Fibroblast of lung (primary cell): ENCODE measurements around the gene TRPM3. TPM values are rescaled to one million over a fixed set of nuclear protein-coding genes. Genes with fewer than 3 reads are reported as not detected.

Source experiments
- DNase-seq, 2 donors: peaks; one replicate each; pipeline versions ENCODE4 v3.0.0 to v3.0.0-alpha.2; 2010; ENCODE audit warnings: low read depth in 2 of 2
- H2AFZ ChIP-seq: 2 replicates; pipeline ENCODE4 v1.5.1; 2012; ENCODE audit warnings: low read length, control low read depth, inconsistent platforms
- H3K27ac ChIP-seq: 2 replicates; pipeline ENCODE4 v1.5.1; 2011; ENCODE audit warnings: low read length, control low read depth; ENCODE audit not compliant: insufficient read depth
- H3K27me3 ChIP-seq: 2 replicates; pipeline ENCODE4 v1.5.1; 2011; ENCODE audit warnings: mild to moderate bottlenecking, low read length; ENCODE audit not compliant: control insufficient read depth, insufficient read depth
- H3K36me3 ChIP-seq: 2 replicates; pipeline ENCODE4 v1.5.1; 2011; ENCODE audit warnings: low read length; ENCODE audit not compliant: control insufficient read depth, insufficient read depth
- H3K4me1 ChIP-seq: 2 replicates; pipeline ENCODE4 v1.5.1; 2011; ENCODE audit warnings: low read length; ENCODE audit not compliant: control insufficient read depth, insufficient read depth; ENCODE audit errors: extremely low read depth
- H3K4me2 ChIP-seq: 2 replicates; pipeline ENCODE4 v1.5.1; 2011; ENCODE audit warnings: low read length, control low read depth; ENCODE audit not compliant: insufficient read depth; ENCODE audit errors: extremely low read depth
- H3K4me3 ChIP-seq, 4 experiments: fragments of 200-600 bp in 1 of 4; sonication (generic) in 1 of 4; replicated peaks in 1 of 4; 2 replicates each; pipeline ENCODE4 v1.5.1; 2011 to 2016; ENCODE audit warnings: low read length in 4 of 4, low read depth in 3 of 4, mild to moderate bottlenecking in 3 of 4, control low read depth in 2 of 4, inconsistent platforms in 1 of 4, mixed read lengths in 1 of 4; ENCODE audit not compliant: insufficient read depth in 1 of 4; ENCODE audit errors: control extremely low read depth in 1 of 4
- H3K79me2 ChIP-seq: 2 replicates; pipeline ENCODE4 v1.5.1; 2012; ENCODE audit warnings: mild to moderate bottlenecking, low read length, inconsistent platforms; ENCODE audit not compliant: control insufficient read depth, insufficient read depth
- H3K9ac ChIP-seq: 2 replicates; pipeline ENCODE4 v1.5.1; 2011; ENCODE audit warnings: mild to moderate bottlenecking, low read length, control low read depth; ENCODE audit not compliant: insufficient read depth
- H3K9me3 ChIP-seq: 2 replicates; pipeline ENCODE4 v1.5.1; 2012; ENCODE audit warnings: low read depth, low read length; ENCODE audit not compliant: control insufficient read depth, insufficient read depth
- H4K20me1 ChIP-seq: 2 replicates; pipeline ENCODE4 v1.5.1; 2011; ENCODE audit warnings: low read length; ENCODE audit not compliant: control insufficient read depth, insufficient read depth; ENCODE audit errors: extremely low read depth
- CTCF ChIP-seq, 2 donors: IDR thresholded peaks in 1 of 2; conservative IDR thresholded peaks in 1 of 2; 1 replicate in 1 of 2; 2 replicates in 1 of 2; pipeline ENCODE4 v1.5.1; 2011 to 2012; ENCODE audit warnings: low read length in 2 of 2, control low read depth in 1 of 2, inconsistent platforms in 1 of 2, low read depth in 1 of 2, mild to moderate bottlenecking in 1 of 2
- EZH2 ChIP-seq: IDR thresholded peaks from 2 replicates; pipeline ENCODE4 v1.5.1; 2012; ENCODE audit warnings: low read length, control low read depth, mild to moderate bottlenecking; ENCODE audit errors: missing control alignments
- polyA plus RNA-seq, 2 donors: library from polyadenylated mRNA; depleted of rRNA in 1 of 2; stranded (reverse) in 1 of 2; unstranded in 1 of 2; fragments of >200 nt; gene quantifications; 2 replicates each; pipeline ENCODE4 v1.2.1, GENCODE V29; 2011 to 2012; ENCODE audit warnings: missing spikeins in 1 of 2
- total RNA-seq: library from RNA; depleted of rRNA; stranded (reverse); fragments of >200 nt; gene quantifications from 2 replicates; pipeline ENCODE4 v1.2.1, GENCODE V29; 2014

Gene TRPM3
- total and polyA plus RNA-seq, 2 donors (not counting 1 experiment from before 2014, with no cell fraction given), result 0.05 to 0.50 TPM

GRCh38 chr9:70981312-70981711 lies 140.1 kb downstream of the TRPM3 start:
- Histone ChIP-seq H3K79me2 (no peaks in the 10 kb centered on the region), H3K4me1 (no peaks in the 10 kb centered on the region), H3K36me3 (no peaks in the 10 kb centered on the region), H4K20me1 (no peaks in the 10 kb centered on the region), H3K27ac (no peak overlapping the region), H3K4me3 (no peak overlapping the region), H3K9me3 (no peaks in the 10 kb centered on the region), H3K4me2 (no peak overlapping the region), H3K27me3 (no peaks in the 10 kb centered on the region), H3K9ac (no peak overlapping the region), H2AFZ (no peak overlapping the region)
- no peak for DNase-seq
- TF ChIP-seq CTCF (conservative IDR thresholded peaks at IDR 0.05 in 1 of 2, IDR thresholded peaks at IDR 0.05 in 1 of 2; ENCODE audit: low read depth in 1 of 2, low read length in 2 of 2), result no peak
- no peak for TF ChIP-seq EZH2

- no peaks in the 10 kb centered on the region for H4K20me1 ChIP-seq
- H3K4me1 ChIP-seq, result no peaks in the 10 kb centered on the region
- H3K9me3 ChIP-seq, result no peaks in the 10 kb centered on the region
- no peak overlapping the region for H3K9ac ChIP-seq
- no peaks in the 10 kb centered on the region for H3K79me2 ChIP-seq
- no peaks in the 10 kb centered on the region for H3K27me3 ChIP-seq
- no peak for DNase-seq
- no peaks in the 10 kb centered on the region for H3K36me3 ChIP-seq
- H3K4me3 ChIP-seq, result no peak overlapping the region
- TF ChIP-seq EZH2 (no peak), CTCF (conservative IDR thresholded peaks at IDR 0.05 in 1 of 2, IDR thresholded peaks at IDR 0.05 in 1 of 2; ENCODE audit: low read depth in 1 of 2, low read length in 2 of 2) (no peak)
- no peak overlapping the region for H3K27ac ChIP-seq
- H3K4me2 ChIP-seq, result no peak overlapping the region
- no peak overlapping the region for H2AFZ ChIP-seq
Measured at GRCh38 chr9:70979966-70980365, 141.5 kb downstream of the TRPM3 start.

GRCh38 chr9:70978085-70978484 lies 143.3 kb downstream of the TRPM3 start:
- Histone ChIP-seq H3K4me2 (no peak overlapping the region), H3K27ac (no peak overlapping the region), H2AFZ (no peak overlapping the region), H3K79me2 (no peaks in the 10 kb centered on the region), H3K27me3 (no peaks in the 10 kb centered on the region), H3K36me3 (no peaks in the 10 kb centered on the region), H3K4me3 (no peak overlapping the region), H3K9ac (no peak overlapping the region), H4K20me1 (no peaks in the 10 kb centered on the region), H3K9me3 (no peaks in the 10 kb centered on the region), H3K4me1 (no peaks in the 10 kb centered on the region)
- no peak for DNase-seq
- TF ChIP-seq EZH2 (no peak), CTCF (conservative IDR thresholded peaks at IDR 0.05 in 1 of 2, IDR thresholded peaks at IDR 0.05 in 1 of 2; ENCODE audit: low read depth in 1 of 2, low read length in 2 of 2) (no peak)
